ENCODE measurements around the gene COL4A2. TPM values are rescaled to one million over a fixed set of nuclear protein-coding genes. Genes with fewer than 3 reads are reported as not detected.

COL4A2 gene
- total and polyA plus RNA-seq, 3 experiments from 2014 or later, result not detected

- Mint-ChIP-seq H3K4me3 (no peak overlapping the region), H3K27me3 (no peaks in the 10 kb centered on the region), H3K9me3 (no peaks in the 10 kb centered on the region), H3K27ac (no peak overlapping the region), H3K36me3 (no peaks in the 10 kb centered on the region), H3K4me1 (peaks cover 0 to 6% (median 3%) of the 10 kb centered on the region in 3 donors)
- H3K9me3 ChIP-seq (ENCODE audit: low read length), result no peaks in the 10 kb centered on the region
- CTCF ChIA-PET, result no interaction called here
- no peaks in the 10 kb centered on the region for H3K27me3 ChIP-seq (ENCODE audit: insufficient read depth, low read length, poor library complexity, severe bottlenecking)
- no peaks in the 10 kb centered on the region for H3K4me1 ChIP-seq (ENCODE audit: insufficient read depth, low read length)
- no peak for DNase-seq
- POLR2A ChIA-PET, result no interaction called here
- H3K36me3 ChIP-seq (ENCODE audit: insufficient read depth, low read length), result no peaks in the 10 kb centered on the region
- H3K4me3 ChIP-seq (ENCODE audit: low read length), result no peak overlapping the region
- no peak overlapping the region for H3K27ac ChIP-seq (ENCODE audit: low read depth, low read length)
Observed at GRCh38 chr13:110463871-110464510, 156.9 kb downstream of the COL4A2 start.

DNA sequence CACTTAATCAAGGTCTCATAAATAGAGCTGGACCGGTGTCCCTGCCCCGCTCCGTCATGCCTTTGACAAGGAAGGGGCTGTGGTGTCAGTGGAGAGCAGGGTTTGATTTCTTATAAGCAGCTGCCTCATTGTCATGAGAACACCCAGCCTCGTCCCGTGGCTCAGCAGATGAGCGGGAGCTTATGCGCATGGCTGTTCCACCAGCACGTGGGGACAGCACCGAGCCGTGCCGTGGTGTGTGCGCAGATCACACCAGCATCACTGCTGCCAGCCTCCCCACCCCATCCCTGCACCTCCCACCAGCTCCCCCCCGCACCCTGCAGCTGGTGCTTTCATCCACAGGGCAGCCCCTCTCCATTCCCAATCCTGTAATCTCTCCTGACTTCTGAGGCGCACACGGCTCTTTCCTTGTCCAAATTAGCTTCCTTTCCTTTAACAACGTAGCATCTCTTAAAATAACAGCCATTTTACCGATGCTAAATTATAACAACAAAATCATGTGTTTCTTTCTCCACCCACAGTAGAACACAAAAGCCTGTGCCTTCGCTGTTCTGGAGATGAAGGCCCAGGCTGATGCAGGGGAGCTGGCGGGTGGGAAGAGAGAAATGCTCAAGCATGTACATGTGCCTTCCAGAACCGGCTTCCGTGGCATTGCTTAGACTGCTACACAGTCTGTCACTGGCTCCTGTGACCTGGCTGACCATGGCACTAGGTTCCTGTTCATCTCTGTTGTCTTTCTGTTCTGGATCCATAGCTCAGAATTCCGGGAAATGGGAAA is 157.7 kb downstream of the COL4A2 start:
- no peaks in the 10 kb centered on the region for H3K27me3 ChIP-seq (ENCODE audit: insufficient read depth, low read length, poor library complexity, severe bottlenecking)
- H3K9me3 ChIP-seq (ENCODE audit: low read length), result no peaks in the 10 kb centered on the region
- no peaks in the 10 kb centered on the region for H3K36me3 ChIP-seq (ENCODE audit: insufficient read depth, low read length)
- ChIA-PET CTCF (no interaction called here), POLR2A (no interaction called here)
- Mint-ChIP-seq H3K4me1 (peaks cover 0 to 6% (median 3%) of the 10 kb centered on the region in 3 donors), H3K36me3 (no peaks in the 10 kb centered on the region), H3K27me3 (no peaks in the 10 kb centered on the region), H3K27ac (no peak overlapping the region), H3K4me3 (no peak overlapping the region), H3K9me3 (no peaks in the 10 kb centered on the region)
- DNase-seq, result no peak
- H3K27ac ChIP-seq (ENCODE audit: low read depth, low read length), result no peak overlapping the region
- H3K4me1 ChIP-seq (ENCODE audit: insufficient read depth, low read length), result no peaks in the 10 kb centered on the region
- H3K4me3 ChIP-seq (ENCODE audit: low read length), result no peak overlapping the region

- no peaks in the 10 kb centered on the region for H3K4me1 ChIP-seq (ENCODE audit: insufficient read depth, low read length)
- no peaks in the 10 kb centered on the region for H3K36me3 ChIP-seq (ENCODE audit: insufficient read depth, low read length)
- DNase-seq, result no peak
- H3K27ac ChIP-seq (ENCODE audit: low read depth, low read length), result no peak overlapping the region
- CTCF ChIA-PET, result interaction anchor here (1.5 kb wide), 1 partner anchor 10 kb away, joined by 5 read pairs; no protein-coding TSS in a partner anchor
- Mint-ChIP-seq H3K9me3 (no peaks in the 10 kb centered on the region), H3K27ac (no peak overlapping the region), H3K27me3 (peaks cover 0 to 6% of the 10 kb centered on the region in 2 donors), H3K36me3 (no peaks in the 10 kb centered on the region), H3K4me3 (no peak overlapping the region), H3K4me1 (peaks cover 0 to 6% (median 3%) of the 10 kb centered on the region in 3 donors)
- POLR2A ChIA-PET, result no interaction called here
- no peaks in the 10 kb centered on the region for H3K27me3 ChIP-seq (ENCODE audit: insufficient read depth, low read length, poor library complexity, severe bottlenecking)
- no peak overlapping the region for H3K4me3 ChIP-seq (ENCODE audit: low read length)
- no peaks in the 10 kb centered on the region for H3K9me3 ChIP-seq (ENCODE audit: low read length)
Observed at GRCh38 chr13:110465696-110466095, 158.6 kb downstream of the COL4A2 start.

GRCh38 chr13:110466266-110466915 is 159.3 kb downstream of the COL4A2 start:
- Mint-ChIP-seq H3K27me3 (peaks cover 0 to 13% of the 10 kb centered on the region in 2 donors), H3K4me3 (no peak overlapping the region), H3K4me1 (peaks cover 0 to 6% (median 3%) of the 10 kb centered on the region in 3 donors), H3K36me3 (no peaks in the 10 kb centered on the region), H3K9me3 (no peaks in the 10 kb centered on the region), H3K27ac (no peak overlapping the region)
- H3K4me3 ChIP-seq (ENCODE audit: low read length), result no peak overlapping the region
- no peaks in the 10 kb centered on the region for H3K36me3 ChIP-seq (ENCODE audit: insufficient read depth, low read length)
- CTCF ChIA-PET, result interaction anchor here (1.5 kb wide), 1 partner anchor 11 kb away, joined by 5 read pairs; no protein-coding TSS in a partner anchor
- H3K27me3 ChIP-seq (ENCODE audit: insufficient read depth, low read length, poor library complexity, severe bottlenecking), result no peaks in the 10 kb centered on the region
- POLR2A ChIA-PET, result no interaction called here
- DNase-seq, result no peak
- no peaks in the 10 kb centered on the region for H3K4me1 ChIP-seq (ENCODE audit: insufficient read depth, low read length)
- no peak overlapping the region for H3K27ac ChIP-seq (ENCODE audit: low read depth, low read length)
- no peaks in the 10 kb centered on the region for H3K9me3 ChIP-seq (ENCODE audit: low read length)

DNA sequence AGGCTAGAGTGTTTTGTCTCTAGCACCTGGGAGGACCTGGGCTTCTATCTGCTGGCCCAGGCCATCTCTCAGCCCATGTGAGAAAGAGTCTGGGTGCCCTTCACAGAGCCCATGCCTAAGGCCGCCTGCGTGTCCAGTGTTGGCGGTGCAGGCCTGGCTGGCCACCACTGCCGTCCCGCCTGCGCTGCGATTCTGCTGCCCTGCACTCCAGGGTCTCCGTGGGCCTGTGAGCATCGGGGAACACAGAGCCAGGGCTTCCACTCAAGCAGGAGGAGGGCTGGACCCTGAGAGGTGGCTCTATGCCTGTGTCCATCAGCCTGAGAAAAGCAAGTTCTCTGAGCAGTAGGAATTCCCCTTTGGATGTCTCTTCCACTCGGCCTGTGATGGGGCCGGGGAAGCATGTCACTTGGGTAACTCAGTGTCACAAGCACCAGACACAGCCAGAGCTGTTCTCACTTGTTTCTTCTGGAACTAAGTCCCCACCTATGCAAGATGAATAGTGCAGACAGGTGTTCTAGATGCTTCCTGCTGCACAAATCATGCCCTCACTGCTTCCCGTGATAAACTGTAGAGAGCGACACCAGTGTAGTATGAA is 160.5 kb downstream of the COL4A2 start:
- H3K27ac Mint-ChIP-seq, result no peak overlapping the region
- H3K27me3 Mint-ChIP-seq, result peaks cover 0 to 18% of the 10 kb centered on the region in 2 donors
- no peak overlapping the region for H3K4me3 ChIP-seq (ENCODE audit: low read length)
- H3K27ac ChIP-seq (ENCODE audit: low read depth, low read length), result no peak overlapping the region
- CTCF ChIA-PET, result no interaction called here
- no peaks in the 10 kb centered on the region for H3K36me3 ChIP-seq (ENCODE audit: insufficient read depth, low read length)
- POLR2A ChIA-PET, result no interaction called here
- no peaks in the 10 kb centered on the region for H3K27me3 ChIP-seq (ENCODE audit: insufficient read depth, low read length, poor library complexity, severe bottlenecking)
- H3K9me3 ChIP-seq (ENCODE audit: low read length), result no peaks in the 10 kb centered on the region
- no peaks in the 10 kb centered on the region for H3K4me1 ChIP-seq (ENCODE audit: insufficient read depth, low read length)
- no peak overlapping the region for H3K4me3 Mint-ChIP-seq
- no peaks in the 10 kb centered on the region for H3K9me3 Mint-ChIP-seq
- DNase-seq, result no peak
- no peaks in the 10 kb centered on the region for H3K36me3 Mint-ChIP-seq
- H3K4me1 Mint-ChIP-seq, result peaks cover 0 to 6% (median 3%) of the 10 kb centered on the region in 3 donors

DNA sequence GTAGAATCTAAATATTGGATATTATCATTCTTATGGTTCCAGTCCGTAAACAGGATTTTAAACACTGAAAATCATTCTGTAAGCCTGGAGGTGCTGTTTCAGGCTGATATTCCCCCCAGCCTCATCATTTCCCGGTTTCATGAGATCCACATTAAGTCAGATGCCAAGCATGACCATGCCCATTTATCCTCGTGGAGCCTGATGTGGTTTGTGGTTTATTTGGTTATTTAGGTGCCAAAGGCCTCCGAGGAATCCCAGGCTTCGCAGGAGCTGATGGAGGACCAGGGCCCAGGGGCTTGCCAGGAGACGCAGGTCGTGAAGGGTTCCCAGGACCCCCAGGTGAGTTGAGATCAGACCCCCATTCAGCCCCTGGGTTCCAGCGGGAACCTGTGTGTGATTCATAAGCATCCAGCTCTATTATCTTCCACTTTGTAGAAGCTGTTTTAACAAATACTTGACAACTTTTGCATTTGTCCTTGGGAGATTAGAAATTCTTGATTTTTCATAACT is 162.0 kb downstream of the COL4A2 start:
- Mint-ChIP-seq H3K27me3 (peaks cover 0 to 18% of the 10 kb centered on the region in 2 donors), H3K36me3 (no peaks in the 10 kb centered on the region), H3K27ac (no peak overlapping the region), H3K4me1 (peaks cover 0 to 6% (median 3%) of the 10 kb centered on the region in 3 donors), H3K9me3 (no peaks in the 10 kb centered on the region), H3K4me3 (no peak overlapping the region)
- ChIA-PET POLR2A (no interaction called here), CTCF (no interaction called here)
- no peaks in the 10 kb centered on the region for H3K36me3 ChIP-seq (ENCODE audit: insufficient read depth, low read length)
- H3K4me1 ChIP-seq (ENCODE audit: insufficient read depth, low read length), result no peaks in the 10 kb centered on the region
- DNase-seq, result no peak
- H3K4me3 ChIP-seq (ENCODE audit: low read length), result no peak overlapping the region
- H3K27me3 ChIP-seq (ENCODE audit: insufficient read depth, low read length, poor library complexity, severe bottlenecking), result no peaks in the 10 kb centered on the region
- no peak overlapping the region for H3K27ac ChIP-seq (ENCODE audit: low read depth, low read length)
- H3K9me3 ChIP-seq (ENCODE audit: low read length), result no peaks in the 10 kb centered on the region

GRCh38 chr13:110469597-110469996 is 162.5 kb downstream of the COL4A2 start:
- no peaks in the 10 kb centered on the region for H3K36me3 Mint-ChIP-seq
- Histone ChIP-seq H3K4me1 (ENCODE audit: insufficient read depth, low read length) (no peaks in the 10 kb centered on the region), H3K27ac (ENCODE audit: low read depth, low read length) (no peak overlapping the region), H3K27me3 (ENCODE audit: insufficient read depth, low read length, poor library complexity, severe bottlenecking) (no peaks in the 10 kb centered on the region), H3K9me3 (ENCODE audit: low read length) (no peaks in the 10 kb centered on the region), H3K4me3 (ENCODE audit: low read length) (no peak overlapping the region), H3K36me3 (ENCODE audit: insufficient read depth, low read length) (no peaks in the 10 kb centered on the region)
- H3K4me1 Mint-ChIP-seq, result peaks cover 0 to 6% (median 3%) of the 10 kb centered on the region in 3 donors
- no peak overlapping the region for H3K27ac Mint-ChIP-seq
- no peak overlapping the region for H3K4me3 Mint-ChIP-seq
- no peak for DNase-seq
- ChIA-PET POLR2A (no interaction called here), CTCF (no interaction called here)
- no peaks in the 10 kb centered on the region for H3K9me3 Mint-ChIP-seq
- H3K27me3 Mint-ChIP-seq, result peaks cover 0 to 18% of the 10 kb centered on the region in 2 donors
